Measurements from ENCODE around the gene NETO2.

Gene NETO2

GRCh38 chr16:47034455-47034854 is 109.3 kb downstream of the NETO2 start:
- Histone ChIP-seq H3K27ac (ENCODE audit: low read length) (no peak overlapping the region), H3K27me3 (ENCODE audit: insufficient read depth, low read length) (peaks cover 25% of the 10 kb centered on the region), H3K4me1 (ENCODE audit: insufficient read depth, low read length) (no peaks in the 10 kb centered on the region), H3K36me3 (ENCODE audit: insufficient read depth, low read depth, low read length) (no peaks in the 10 kb centered on the region), H3K9me3 (ENCODE audit: insufficient read depth, low read depth, low read length) (no peaks in the 10 kb centered on the region), H3K9ac (ENCODE audit: low read depth, low read length) (no peak overlapping the region), H3K4me3 (ENCODE audit: low read length) (no peak overlapping the region)

- Histone ChIP-seq H3K27me3 (ENCODE audit: insufficient read depth, low read length) (peaks cover 17% of the 10 kb centered on the region), H3K27ac (ENCODE audit: low read length) (no peak overlapping the region), H3K9me3 (ENCODE audit: insufficient read depth, low read depth, low read length) (no peaks in the 10 kb centered on the region), H3K36me3 (ENCODE audit: insufficient read depth, low read depth, low read length) (no peaks in the 10 kb centered on the region), H3K9ac (ENCODE audit: low read depth, low read length) (no peak overlapping the region), H3K4me3 (ENCODE audit: low read length) (no peak overlapping the region), H3K4me1 (ENCODE audit: insufficient read depth, low read length) (no peaks in the 10 kb centered on the region)
These were observed 110.6 kb downstream of the NETO2 start for GRCh38 chr16:47033176-47033575.

DNA sequence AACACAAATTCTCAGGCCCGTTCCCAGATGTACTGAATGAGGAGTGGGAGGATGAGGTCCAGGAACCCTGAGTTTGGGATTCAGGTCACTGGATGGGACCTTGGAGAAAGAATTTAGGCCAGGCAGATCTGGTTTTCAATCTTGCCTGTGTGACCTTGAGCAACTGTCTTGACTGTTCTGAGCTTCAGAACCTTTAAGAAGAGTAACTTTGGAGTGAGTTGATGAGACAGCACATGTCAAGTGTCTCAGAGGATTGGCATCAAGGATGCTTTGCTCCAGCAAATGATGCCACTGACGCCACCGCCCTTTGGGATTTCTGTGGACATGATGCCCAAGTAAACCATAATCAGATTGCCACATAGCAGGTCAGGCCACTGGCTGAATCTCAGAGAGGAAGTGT is 114.0 kb downstream of the NETO2 start:
- no peaks in the 10 kb centered on the region for H3K4me1 ChIP-seq (ENCODE audit: insufficient read depth, low read length)
- no peaks in the 10 kb centered on the region for H3K9me3 ChIP-seq (ENCODE audit: insufficient read depth, low read depth, low read length)
- no peak overlapping the region for H3K4me3 ChIP-seq (ENCODE audit: low read length)
- no peak overlapping the region for H3K9ac ChIP-seq (ENCODE audit: low read depth, low read length)
- no peak overlapping the region for H3K27ac ChIP-seq (ENCODE audit: low read length)
- no peaks in the 10 kb centered on the region for H3K36me3 ChIP-seq (ENCODE audit: insufficient read depth, low read depth, low read length)
- no peaks in the 10 kb centered on the region for H3K27me3 ChIP-seq (ENCODE audit: insufficient read depth, low read length)

DNA sequence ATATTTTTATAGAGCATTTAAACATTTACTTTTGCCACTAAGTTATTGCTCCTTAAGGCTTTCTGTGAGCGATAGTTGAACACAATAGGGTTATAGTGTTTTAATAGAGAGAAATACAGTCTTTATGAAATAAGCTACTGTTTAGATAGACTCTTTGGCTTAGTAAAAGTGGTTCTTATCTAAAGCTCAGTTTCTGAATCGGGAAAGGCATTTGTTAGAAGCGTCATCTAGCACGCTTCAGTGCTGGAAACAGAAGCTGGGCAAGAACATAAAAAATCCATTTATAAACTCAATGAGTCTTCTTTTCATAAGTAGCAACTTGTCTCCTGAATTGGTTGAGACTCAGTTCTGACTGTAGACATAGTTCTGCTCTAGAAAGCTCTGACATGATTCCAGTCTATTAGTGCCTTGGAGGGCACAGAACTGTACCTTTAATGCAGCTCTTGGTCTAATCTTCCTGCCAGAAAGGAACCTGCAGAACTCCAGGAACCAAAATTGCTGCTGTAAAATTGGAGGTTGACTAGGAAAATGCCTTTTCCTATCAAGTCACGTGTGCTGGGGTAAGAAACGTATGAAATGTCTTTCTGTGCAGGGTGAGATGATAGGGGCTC is 114.9 kb downstream of the NETO2 start:
- Histone ChIP-seq H3K9ac (ENCODE audit: low read depth, low read length) (no peak overlapping the region), H3K4me1 (ENCODE audit: insufficient read depth, low read length) (no peaks in the 10 kb centered on the region), H3K27me3 (ENCODE audit: insufficient read depth, low read length) (no peaks in the 10 kb centered on the region), H3K27ac (ENCODE audit: low read length) (no peak overlapping the region), H3K9me3 (ENCODE audit: insufficient read depth, low read depth, low read length) (no peaks in the 10 kb centered on the region), H3K36me3 (ENCODE audit: insufficient read depth, low read depth, low read length) (no peaks in the 10 kb centered on the region), H3K4me3 (ENCODE audit: low read length) (no peak overlapping the region)

All from iPS-20b (cell line).